ENCODE data around the gene PCNT. TPM values are rescaled to one million over a fixed set of nuclear protein-coding genes. Genes with fewer than 3 reads are reported as not detected.

PCNT gene
- total RNA-seq, 3 donors from 2014 or later = 20.4 to 36.9 (median 26.1) TPM

DNA sequence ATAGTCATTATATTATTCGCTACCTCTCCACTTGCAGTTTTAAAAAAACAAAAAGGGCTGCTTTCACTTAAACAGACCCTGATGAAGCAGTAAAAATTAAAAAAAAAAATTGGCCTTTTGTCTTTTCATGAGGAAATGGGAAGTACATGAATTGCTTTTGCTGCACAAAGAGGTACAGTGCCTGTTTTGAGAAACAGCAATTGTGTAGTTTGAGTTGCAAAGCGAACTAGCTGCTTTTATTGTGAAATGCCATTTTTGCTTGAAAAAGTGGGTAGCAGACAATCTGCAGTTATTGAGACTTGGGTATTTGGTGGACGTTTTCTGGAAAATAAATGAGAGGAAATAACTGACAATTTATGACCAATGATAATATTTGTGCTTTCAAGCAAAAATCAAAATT lies 141.7 kb downstream of the PCNT start:
- Histone ChIP-seq H3K4me3 (no peak overlapping the region), H3K9me3 (no peaks in the 10 kb centered on the region), H3K4me1 (ENCODE audit: low read depth) (no peaks in the 10 kb centered on the region), H3K36me3 (ENCODE audit: low read depth) (no peaks in the 10 kb centered on the region)
- DNase-seq (no peak), ATAC-seq (no peak)
- TF ChIP-seq, protein P1, sequence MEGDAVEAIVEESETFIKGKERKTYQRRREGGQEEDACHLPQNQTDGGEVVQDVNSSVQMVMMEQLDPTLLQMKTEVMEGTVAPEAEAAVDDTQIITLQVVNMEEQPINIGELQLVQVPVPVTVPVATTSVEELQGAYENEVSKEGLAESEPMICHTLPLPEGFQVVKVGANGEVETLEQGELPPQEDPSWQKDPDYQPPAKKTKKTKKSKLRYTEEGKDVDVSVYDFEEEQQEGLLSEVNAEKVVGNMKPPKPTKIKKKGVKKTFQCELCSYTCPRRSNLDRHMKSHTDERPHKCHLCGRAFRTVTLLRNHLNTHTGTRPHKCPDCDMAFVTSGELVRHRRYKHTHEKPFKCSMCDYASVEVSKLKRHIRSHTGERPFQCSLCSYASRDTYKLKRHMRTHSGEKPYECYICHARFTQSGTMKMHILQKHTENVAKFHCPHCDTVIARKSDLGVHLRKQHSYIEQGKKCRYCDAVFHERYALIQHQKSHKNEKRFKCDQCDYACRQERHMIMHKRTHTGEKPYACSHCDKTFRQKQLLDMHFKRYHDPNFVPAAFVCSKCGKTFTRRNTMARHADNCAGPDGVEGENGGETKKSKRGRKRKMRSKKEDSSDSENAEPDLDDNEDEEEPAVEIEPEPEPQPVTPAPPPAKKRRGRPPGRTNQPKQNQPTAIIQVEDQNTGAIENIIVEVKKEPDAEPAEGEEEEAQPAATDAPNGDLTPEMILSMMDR (IDR thresholded peaks at IDR 0.05) = no peak
- intact Hi-C loops (cut with DNase I, micrococcal nuclease) = no loop called here

DNA sequence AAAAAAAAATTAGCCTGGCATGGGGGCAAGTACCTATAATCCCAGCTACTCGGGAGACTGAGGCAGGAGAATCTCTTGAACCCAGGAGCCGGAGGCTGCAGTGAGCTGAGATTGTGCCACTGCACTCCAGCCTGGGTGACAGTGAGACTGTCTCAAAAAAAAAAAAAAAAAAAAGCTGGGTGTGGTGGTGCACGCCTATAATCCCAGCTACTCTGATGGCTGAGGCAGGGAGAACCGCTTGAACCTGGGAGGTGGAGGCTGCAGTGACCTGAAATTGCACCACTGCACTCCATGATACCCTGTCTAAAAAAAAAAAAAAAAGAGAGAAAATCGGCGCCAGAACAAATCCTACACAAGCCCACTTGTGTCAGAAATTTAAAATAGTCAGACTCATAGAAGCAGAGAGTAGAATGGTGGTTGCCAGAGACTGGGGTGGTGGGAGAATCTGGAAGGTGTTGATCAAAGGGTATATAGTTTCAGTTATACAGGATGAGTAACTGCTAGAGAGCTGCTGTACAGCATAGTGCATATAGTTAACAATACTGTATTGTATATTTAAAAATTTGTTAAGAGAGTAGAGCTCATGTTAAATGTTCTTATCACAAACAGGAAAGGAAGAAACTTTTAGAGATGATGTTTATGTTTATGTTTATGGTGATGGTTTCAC lies 144.3 kb downstream of the PCNT start:
- no peak for ATAC-seq
- H3K4me3 ChIP-seq = no peak overlapping the region
- no peaks in the 10 kb centered on the region for H3K36me3 ChIP-seq (ENCODE audit: low read depth)
- intact Hi-C loops (cut with DNase I, micrococcal nuclease) = no loop called here
- H3K9me3 ChIP-seq = no peaks in the 10 kb centered on the region
- DNase-seq = no peak
- TF ChIP-seq, protein P1 (IDR thresholded peaks at IDR 0.05) = no peak
- no peaks in the 10 kb centered on the region for H3K4me1 ChIP-seq (ENCODE audit: low read depth)

DNA sequence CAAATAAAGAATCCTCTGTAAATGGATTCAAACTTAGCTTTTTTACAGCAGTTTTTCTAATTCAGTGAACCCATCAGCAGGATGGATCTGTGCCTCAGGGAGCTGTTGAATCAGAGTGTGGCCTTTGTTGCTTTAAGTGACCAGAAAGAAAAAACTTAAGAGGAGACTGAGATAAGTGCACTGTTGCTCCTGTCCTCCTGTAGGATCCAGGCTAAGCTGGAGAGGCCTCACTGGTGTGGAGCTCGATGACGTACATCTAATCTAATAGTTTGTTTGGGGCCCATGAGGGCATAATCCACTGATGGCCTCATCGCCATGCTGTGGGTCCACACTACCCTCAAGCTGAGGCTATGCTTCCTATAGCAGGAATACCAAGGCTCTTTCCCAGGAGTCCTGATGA lies 145.3 kb downstream of the PCNT start:
- Histone ChIP-seq H3K4me1 (ENCODE audit: low read depth) (no peaks in the 10 kb centered on the region), H3K9me3 (no peaks in the 10 kb centered on the region)

DNA sequence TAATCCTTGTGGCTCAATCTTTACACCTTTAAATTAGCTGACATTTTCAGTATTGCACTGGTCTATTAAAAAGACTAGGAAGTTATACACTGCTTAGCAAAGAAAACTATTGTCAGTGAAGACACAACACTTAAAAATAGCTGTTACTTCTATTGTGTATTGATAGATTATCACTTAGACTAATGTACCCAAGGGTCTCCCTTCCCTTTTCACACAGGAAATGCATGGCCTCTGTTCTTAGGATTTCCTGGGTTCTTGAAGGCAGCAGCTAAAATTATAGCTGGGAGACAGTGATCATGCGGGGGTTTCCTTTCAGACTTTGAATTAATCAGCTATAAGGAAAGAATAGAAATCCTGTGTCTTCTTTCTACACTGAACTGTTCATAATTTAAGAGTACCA lies 147.6 kb downstream of the PCNT start:
- Histone ChIP-seq H3K36me3 (ENCODE audit: low read depth) (no peaks in the 10 kb centered on the region), H3K9me3 (no peaks in the 10 kb centered on the region), H3K4me1 (ENCODE audit: low read depth) (no peaks in the 10 kb centered on the region), H3K4me3 (no peak overlapping the region)
- TF ChIP-seq, protein P1 (IDR thresholded peaks at IDR 0.05) = no peak
- intact Hi-C loops (cut with DNase I, micrococcal nuclease) = no loop called here
- ATAC-seq = no peak
- no peak for DNase-seq

More for the DNA sequence above, 145.3 kb downstream of the PCNT start:
- Histone ChIP-seq H3K36me3 (ENCODE audit: low read depth) (no peaks in the 10 kb centered on the region), H3K4me3 (no peak overlapping the region)
- ATAC-seq = no peak
- no peak for DNase-seq
- TF ChIP-seq, protein P1 (IDR thresholded peaks at IDR 0.05) = no peak
- intact Hi-C loops (cut with DNase I, micrococcal nuclease) = no loop called here

DNA sequence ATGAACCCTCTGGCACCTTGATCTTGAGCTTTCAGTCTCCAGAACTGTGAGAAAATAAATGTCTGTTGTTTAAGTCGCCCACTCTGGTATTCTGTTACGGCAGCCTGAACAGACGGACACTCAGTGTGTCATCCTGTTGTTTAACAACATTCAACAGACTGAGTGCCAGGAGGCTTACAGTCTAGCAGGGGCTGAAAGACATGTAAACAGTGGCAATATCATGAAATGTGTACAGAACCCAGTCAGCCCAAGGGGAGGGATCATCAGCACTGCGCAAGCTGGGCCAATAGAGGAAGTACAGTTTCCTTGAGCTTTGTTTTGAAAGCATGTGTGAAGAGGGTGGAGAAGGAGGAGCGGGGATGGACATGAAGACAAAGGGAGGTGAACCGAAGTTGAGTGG lies 148.3 kb downstream of the PCNT start:
- intact Hi-C loops (cut with DNase I, micrococcal nuclease) = no loop called here
- DNase-seq (no peak), ATAC-seq (peak; percentile 44)
- TF ChIP-seq, protein P1 (IDR thresholded peaks at IDR 0.05) = no peak
- Histone ChIP-seq H3K4me3 (no peak overlapping the region), H3K4me1 (ENCODE audit: low read depth) (no peaks in the 10 kb centered on the region), H3K9me3 (no peaks in the 10 kb centered on the region), H3K36me3 (ENCODE audit: low read depth) (no peaks in the 10 kb centered on the region)

DNA sequence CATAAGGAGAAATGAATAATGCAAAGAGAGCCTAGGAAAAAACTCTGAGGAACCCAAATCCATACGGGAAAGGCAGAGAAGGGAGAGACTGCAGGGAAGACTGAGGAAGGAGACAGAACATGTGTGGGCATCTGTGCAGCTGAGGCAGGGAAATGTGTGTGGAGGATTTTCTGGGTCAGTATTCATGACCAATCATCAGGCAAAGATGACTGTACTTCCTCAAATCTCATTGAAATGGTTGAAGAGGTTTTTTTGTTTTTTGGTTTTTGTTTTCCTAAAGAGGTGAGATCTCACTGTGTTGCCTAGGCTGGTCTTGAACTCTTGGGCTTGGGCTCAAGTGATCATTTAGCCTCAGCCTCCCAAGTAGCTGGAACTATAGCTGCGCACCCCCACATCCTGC lies 150.4 kb downstream of the PCNT start:
- ATAC-seq (no peak), DNase-seq (no peak)
- no peaks in the 10 kb centered on the region for H3K9me3 ChIP-seq
- TF ChIP-seq, protein P1 (IDR thresholded peaks at IDR 0.05) = no peak
- H3K36me3 ChIP-seq (ENCODE audit: low read depth) = no peaks in the 10 kb centered on the region
- H3K4me3 ChIP-seq = no peak overlapping the region
- intact Hi-C loops (cut with DNase I, micrococcal nuclease) = no loop called here
- H3K4me1 ChIP-seq (ENCODE audit: low read depth) = no peaks in the 10 kb centered on the region
